SK-N-MC (cell line): ENCODE results near the gene MOV10L1.
A peak's percentile ranks its signal among the peaks of the same experiment; 100 is the strongest.

Experiments used
- DNase-seq: peaks from one replicate; pipeline ENCODE4 v3.0.0-alpha.2; 2011; ENCODE audit warnings: low read depth, low spot score
- H3K27ac ChIP-seq: fragments of 200-600 bp; sonication (generic); 2 replicates; pipeline ENCODE4 v1.5.1; 2016; ENCODE audit warnings: mixed run types
- H3K36me3 ChIP-seq: fragments of 200-600 bp; sonication (generic); 2 replicates; pipeline ENCODE4 v1.6.1; 2017; ENCODE audit warnings: antibody characterized with exemption, low read length, mixed read lengths; ENCODE audit not compliant: insufficient read depth
- H3K4me3 ChIP-seq: fragments of 200-600 bp; sonication (generic); 2 replicates; pipeline ENCODE4 v1.5.1; 2016
- H3K9ac ChIP-seq: fragments of 200-600 bp; sonication (generic); 2 replicates; pipeline ENCODE4 v1.8.0; 2017; ENCODE audit warnings: mixed run types, mixed read lengths; ENCODE audit not compliant: insufficient read length
- H3K9me3 ChIP-seq: fragments of 200-600 bp; sonication (generic); 2 replicates; pipeline ENCODE4 v1.6.1; 2017; ENCODE audit warnings: low read depth, mild to moderate bottlenecking, antibody characterized with exemption, low read length, moderate library complexity, mixed read lengths
- EZH2 ChIP-seq: fragments of 200-600 bp; sonication (generic); IDR thresholded peaks from one replicate; pipeline ENCODE4 v1.6.1; 2017; ENCODE audit warnings: antibody characterized with exemption
- FOXP2 ChIP-seq: optimal IDR thresholded peaks from 2 replicates; pipeline ENCODE3; 2011; ENCODE audit warnings: mild to moderate bottlenecking, moderate library complexity; ENCODE audit not compliant: insufficient read depth; ENCODE audit errors: extremely low read length, control extremely low read depth
- POLR2AphosphoS5 ChIP-seq: IDR thresholded peaks from 2 replicates; pipeline ENCODE4 v1.6.1; 2012; ENCODE audit warnings: mild to moderate bottlenecking, low read depth, low read length, borderline replicate concordance

Gene MOV10L1

GRCh38 chr22:50170453-50171318 lies 80.9 kb downstream of the MOV10L1 start, which contains the start of gene PANX2:
PANX2 (plus strand) TSS chr22:50170731; CDS start chr22:50170731, 0 bp downstream.
- H3K4me3 ChIP-seq: peak within 1 kb of the TSS; percentile 82
- no peak for DNase-seq
- peak within 1 kb of the TSS; percentile 60; the same call in 1 of the 2 replicates for H3K27ac ChIP-seq

GRCh38 chr22:50171319-50171964 lies 81.6 kb downstream of the MOV10L1 start:
- no peaks in the 10 kb centered on the region for H3K9me3 ChIP-seq
- no peak for DNase-seq
- H3K27ac ChIP-seq: peak overlapping the region; percentile 60
- no peak for TF ChIP-seq POLR2AphosphoS5
- H3K4me3 ChIP-seq: peak overlapping the region; percentile 82
- peak overlapping the region; percentile 73 for H3K9ac ChIP-seq
- no peaks in the 10 kb centered on the region for H3K36me3 ChIP-seq

More at GRCh38 chr22:50170453-50171318, 80.9 kb downstream of the MOV10L1 start, which contains the start of gene PANX2:
- Histone ChIP-seq H3K9ac (peak within 1 kb of the TSS; percentile 73), H3K9me3 (no peaks in the 10 kb centered on the region), H3K36me3 (no peaks in the 10 kb centered on the region)
- no peak for TF ChIP-seq FOXP2
- TF ChIP-seq POLR2AphosphoS5: peak; percentile 23; the same call in 1 of the 2 replicates
- TF ChIP-seq EZH2: no peak

DNA sequence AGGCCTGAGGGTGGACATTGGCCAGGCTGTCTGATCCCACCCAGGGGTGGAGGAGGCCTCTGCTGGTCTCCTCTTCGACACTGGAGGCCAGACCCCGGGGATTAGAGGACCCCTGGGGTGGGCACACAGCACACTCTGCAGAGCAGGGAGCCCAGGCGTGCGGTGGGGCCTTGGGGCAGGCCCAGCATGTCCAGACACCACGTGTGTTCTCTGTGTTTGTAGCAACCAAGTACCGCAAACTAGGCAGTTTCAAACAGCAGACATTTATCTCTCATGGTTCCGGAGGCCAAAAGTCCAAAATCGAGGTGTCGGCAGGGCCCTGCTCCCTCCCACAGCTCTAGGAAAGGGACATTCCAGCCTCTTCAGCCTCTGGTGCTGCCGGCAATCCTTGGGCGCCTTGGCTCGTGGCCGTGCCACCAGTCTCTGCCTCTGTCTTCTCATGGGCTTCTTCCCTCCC lies 82.2 kb downstream of the MOV10L1 start:
- no peak overlapping the region for H3K9ac ChIP-seq

GRCh38 chr22:50173311-50173982 lies 83.6 kb downstream of the MOV10L1 start:
- DNase-seq: no peak
- no peaks in the 10 kb centered on the region for H3K9me3 ChIP-seq
- no peak overlapping the region for H3K9ac ChIP-seq
- H3K36me3 ChIP-seq: no peaks in the 10 kb centered on the region; the same call in 1 of the 2 replicates
- TF ChIP-seq EZH2: no peak
- no peak for TF ChIP-seq FOXP2
- TF ChIP-seq POLR2AphosphoS5: no peak
- H3K4me3 ChIP-seq: no peak overlapping the region
- no peak overlapping the region for H3K27ac ChIP-seq

More for the DNA sequence above, 82.2 kb downstream of the MOV10L1 start:
- TF ChIP-seq EZH2 (no peak), POLR2AphosphoS5 (no peak), FOXP2 (no peak)
- DNase-seq: no peak
- Histone ChIP-seq H3K36me3 (no peaks in the 10 kb centered on the region; the same call in 1 of the 2 replicates), H3K4me3 (peak overlapping the region; percentile 82), H3K27ac (peak overlapping the region; percentile 60), H3K9me3 (no peaks in the 10 kb centered on the region)

GRCh38 chr22:50173983-50174355 lies 84.2 kb downstream of the MOV10L1 start:
- no peaks in the 10 kb centered on the region; the same call in 1 of the 2 replicates for H3K36me3 ChIP-seq
- no peak overlapping the region for H3K27ac ChIP-seq
- no peak for TF ChIP-seq EZH2
- H3K4me3 ChIP-seq: no peak overlapping the region
- H3K9ac ChIP-seq: no peak overlapping the region
- H3K9me3 ChIP-seq: no peaks in the 10 kb centered on the region
- DNase-seq: no peak

GRCh38 chr22:50174382-50175190 lies 84.8 kb downstream of the MOV10L1 start:
- TF ChIP-seq EZH2: no peak
- TF ChIP-seq FOXP2: no peak
- TF ChIP-seq POLR2AphosphoS5: no peak
- no peak for DNase-seq
- no peaks in the 10 kb centered on the region; the same call in 1 of the 2 replicates for H3K36me3 ChIP-seq

DNA sequence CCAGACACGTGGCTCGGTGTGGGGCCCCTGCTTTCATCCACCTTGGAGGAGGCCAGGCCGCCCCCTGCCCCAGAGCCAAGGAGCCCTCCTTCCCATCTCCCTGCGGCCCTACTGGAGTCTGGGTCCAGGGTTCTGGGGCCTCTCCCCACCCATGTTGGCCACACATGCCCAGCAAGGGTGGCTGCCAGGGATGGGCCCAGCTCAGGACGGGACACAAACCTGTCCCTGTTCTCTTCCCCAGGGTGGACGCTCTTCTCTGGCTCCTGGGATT lies 85.3 kb downstream of the MOV10L1 start:
- no peak overlapping the region for H3K9ac ChIP-seq
- no peaks in the 10 kb centered on the region for H3K9me3 ChIP-seq
- H3K4me3 ChIP-seq: no peak overlapping the region
- no peak overlapping the region for H3K27ac ChIP-seq
- no peaks in the 10 kb centered on the region; the same call in 1 of the 2 replicates for H3K36me3 ChIP-seq
- DNase-seq: no peak
- TF ChIP-seq POLR2AphosphoS5 (no peak), EZH2 (no peak), FOXP2 (no peak)

More at GRCh38 chr22:50174382-50175190, 84.8 kb downstream of the MOV10L1 start:
- H3K9me3 ChIP-seq: no peaks in the 10 kb centered on the region
- no peak overlapping the region for H3K4me3 ChIP-seq
- H3K9ac ChIP-seq: no peak overlapping the region
- no peak overlapping the region for H3K27ac ChIP-seq
